SU-DHL-6 (cell line): Measurements from ENCODE around the gene PDE2A.

Experiments used
- H2AFZ ChIP-seq: fragments of 200-600 bp; sonication (generic); 2 replicates; pipeline ENCODE4 v1.6.1; 2014; ENCODE audit warnings: low read depth, mild to moderate bottlenecking, moderate library complexity, mixed read lengths, antibody characterized with exemption, low read length; ENCODE audit not compliant: severe bottlenecking
- H3F3A ChIP-seq: fragments of 200-600 bp; shearing (Covaris generic); 2 replicates; pipeline ENCODE4 v1.6.0; 2016; ENCODE audit warnings: antibody characterized with exemption, mild to moderate bottlenecking; ENCODE audit not compliant: insufficient read depth
- H3K27ac ChIP-seq: fragments of 200-600 bp; sonication (generic); 2 replicates; pipeline ENCODE4 v1.5.1; 2016; ENCODE audit warnings: low read depth, mild to moderate bottlenecking, low read length, moderate library complexity, mixed read lengths
- H3K27me3 ChIP-seq: fragments of 200-600 bp; sonication (generic), shearing (Covaris generic); 2 replicates; pipeline ENCODE4 v1.6.0; 2014; ENCODE audit warnings: mild to moderate bottlenecking, low read length
- H3K36me3 ChIP-seq: fragments of 200-600 bp; sonication (generic); 2 replicates; pipeline ENCODE4 v1.6.1; 2014; ENCODE audit warnings: mild to moderate bottlenecking, low read length, mixed read lengths
- H3K4me2 ChIP-seq: fragments of 300-600, 200-600 bp; shearing (Covaris generic), sonication (generic); 2 replicates; pipeline ENCODE4 v1.6.0; 2014; ENCODE audit warnings: low read length, low read depth, mild to moderate bottlenecking; ENCODE audit not compliant: poor library complexity, severe bottlenecking
- H3K4me3 ChIP-seq: fragments of 200-600 bp; sonication (generic); 2 replicates; pipeline ENCODE4 v1.5.1; 2014; ENCODE audit warnings: antibody characterized with exemption, low read length, mild to moderate bottlenecking, mixed read lengths; ENCODE audit not compliant: insufficient read depth, poor library complexity, severe bottlenecking
- H3K79me2 ChIP-seq: fragments of 200-600 bp; sonication (generic); 2 replicates; pipeline ENCODE4 v1.6.1; 2014; ENCODE audit warnings: mild to moderate bottlenecking, low read length, moderate library complexity; ENCODE audit not compliant: insufficient read depth
- H3K9ac ChIP-seq: fragments of 200-600 bp; sonication (generic); 2 replicates; pipeline ENCODE4 v1.7.0; 2014; ENCODE audit warnings: mild to moderate bottlenecking, low read length
- H3K9me2 ChIP-seq: fragments of 200-600 bp; sonication (generic); replicated peaks from 2 replicates; pipeline ENCODE4 v1.6.1; 2014; ENCODE audit warnings: low read length; ENCODE audit not compliant: insufficient read depth
- H3K9me3 ChIP-seq: fragments of 200-600 bp; sonication (generic); 2 replicates; pipeline ENCODE4 v1.6.1; 2014; ENCODE audit warnings: low read length, mixed read lengths; ENCODE audit not compliant: insufficient read depth
- H4K20me1 ChIP-seq: fragments of 200-600 bp; sonication (generic); 2 replicates; pipeline ENCODE4 v1.6.1; 2014; ENCODE audit warnings: low read depth, mild to moderate bottlenecking, antibody characterized with exemption, low read length, moderate library complexity, mixed read lengths
- EZH2phosphoT487 ChIP-seq: fragments of 200-600 bp; sonication (generic), shearing (Covaris generic); conservative IDR thresholded peaks from 2 replicates; pipeline ENCODE4 v1.6.1; 2018; ENCODE audit warnings: mild to moderate bottlenecking, antibody characterized with exemption, low read length, moderate library complexity, mixed read lengths
- TF ChIP-seq, protein P1 (sequence below): fragments of 200-600 bp; sonication (generic); IDR thresholded peaks from one replicate; pipeline ENCODE4 v1.5.1; 2017; ENCODE audit warnings: antibody characterized with exemption, mild to moderate bottlenecking, low read length, moderate library complexity; ENCODE audit not compliant: insufficient read depth, poor library complexity, severe bottlenecking

Gene PDE2A

DNA sequence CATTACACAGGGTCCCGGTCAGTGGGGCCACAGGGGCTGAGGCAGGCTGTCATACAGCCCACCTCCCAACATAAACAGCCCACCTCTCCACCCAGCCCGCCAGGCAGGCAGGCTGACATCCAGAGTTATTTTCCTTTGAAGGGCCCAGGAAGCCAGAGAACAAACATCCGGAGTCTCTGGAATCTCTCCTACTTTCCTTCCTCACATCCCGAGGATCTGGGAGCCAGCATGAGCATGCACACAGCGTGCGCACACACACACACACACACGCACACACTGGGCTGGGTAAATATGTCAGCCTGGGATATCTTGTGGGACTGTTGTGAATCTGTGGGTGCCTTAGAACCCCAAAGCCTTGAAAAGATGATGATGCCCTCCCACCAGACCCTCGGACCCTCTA, 55.4 kb downstream of the PDE2A start:
- Histone ChIP-seq H3K4me3 (no peak overlapping the region), H4K20me1 (no peaks in the 10 kb centered on the region), H3K79me2 (no peaks in the 10 kb centered on the region), H3K27ac (no peak overlapping the region), H3F3A (no peaks in the 10 kb centered on the region), H3K4me2 (no peak overlapping the region), H3K9ac (no peak overlapping the region), H3K9me3 (no peaks in the 10 kb centered on the region), H3K27me3 (no peaks in the 10 kb centered on the region), H3K9me2 (no peaks in the 10 kb centered on the region), H3K36me3 (no peaks in the 10 kb centered on the region), H2AFZ (no peak overlapping the region)
- TF ChIP-seq EZH2phosphoT487, result no peak
- TF ChIP-seq, protein P1, sequence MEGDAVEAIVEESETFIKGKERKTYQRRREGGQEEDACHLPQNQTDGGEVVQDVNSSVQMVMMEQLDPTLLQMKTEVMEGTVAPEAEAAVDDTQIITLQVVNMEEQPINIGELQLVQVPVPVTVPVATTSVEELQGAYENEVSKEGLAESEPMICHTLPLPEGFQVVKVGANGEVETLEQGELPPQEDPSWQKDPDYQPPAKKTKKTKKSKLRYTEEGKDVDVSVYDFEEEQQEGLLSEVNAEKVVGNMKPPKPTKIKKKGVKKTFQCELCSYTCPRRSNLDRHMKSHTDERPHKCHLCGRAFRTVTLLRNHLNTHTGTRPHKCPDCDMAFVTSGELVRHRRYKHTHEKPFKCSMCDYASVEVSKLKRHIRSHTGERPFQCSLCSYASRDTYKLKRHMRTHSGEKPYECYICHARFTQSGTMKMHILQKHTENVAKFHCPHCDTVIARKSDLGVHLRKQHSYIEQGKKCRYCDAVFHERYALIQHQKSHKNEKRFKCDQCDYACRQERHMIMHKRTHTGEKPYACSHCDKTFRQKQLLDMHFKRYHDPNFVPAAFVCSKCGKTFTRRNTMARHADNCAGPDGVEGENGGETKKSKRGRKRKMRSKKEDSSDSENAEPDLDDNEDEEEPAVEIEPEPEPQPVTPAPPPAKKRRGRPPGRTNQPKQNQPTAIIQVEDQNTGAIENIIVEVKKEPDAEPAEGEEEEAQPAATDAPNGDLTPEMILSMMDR, result no peak

DNA sequence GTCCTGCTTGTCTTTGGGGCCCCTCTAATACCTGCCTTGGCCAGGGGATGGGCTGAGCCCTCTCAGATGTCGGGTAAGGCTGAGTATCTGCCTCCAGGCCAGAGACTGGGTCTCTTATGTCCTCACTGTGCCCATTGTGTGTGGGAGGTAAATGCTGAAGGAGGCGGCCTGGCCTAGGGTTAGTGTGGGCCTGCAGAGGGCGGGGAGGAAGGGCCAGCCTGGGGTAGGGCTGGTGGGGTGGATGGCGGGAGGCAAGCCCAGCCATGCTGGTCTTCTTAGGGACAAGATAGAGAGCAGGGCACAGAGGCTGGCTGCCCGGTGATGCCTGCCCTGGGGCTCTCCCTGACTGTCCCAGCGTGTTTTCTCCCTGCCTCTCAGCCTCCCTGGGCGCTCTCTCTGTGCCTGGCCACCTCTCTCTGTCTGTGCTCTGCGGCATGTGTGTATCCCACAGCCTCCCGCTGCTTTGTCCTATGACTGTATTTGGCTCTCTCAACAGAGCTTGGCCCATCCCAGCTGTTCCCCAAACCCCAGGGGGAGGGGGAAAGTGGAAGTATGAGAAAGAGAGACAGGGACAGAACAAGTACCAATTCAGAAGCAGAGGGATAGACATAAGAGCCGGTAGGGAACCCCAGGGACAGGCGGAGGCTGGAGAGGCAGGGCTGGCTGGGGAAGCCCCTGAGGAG, 57.0 kb downstream of the PDE2A start:
- TF ChIP-seq, protein P1, result no peak
- TF ChIP-seq EZH2phosphoT487, result no peak
- Histone ChIP-seq H3K4me2 (no peak overlapping the region), H3K9ac (no peak overlapping the region), H4K20me1 (no peaks in the 10 kb centered on the region), H3F3A (no peaks in the 10 kb centered on the region), H3K9me3 (no peaks in the 10 kb centered on the region), H3K4me3 (no peak overlapping the region), H3K9me2 (no peaks in the 10 kb centered on the region), H3K79me2 (no peaks in the 10 kb centered on the region), H3K36me3 (no peaks in the 10 kb centered on the region), H3K27me3 (no peaks in the 10 kb centered on the region), H3K27ac (no peak overlapping the region), H2AFZ (no peak overlapping the region)

DNA sequence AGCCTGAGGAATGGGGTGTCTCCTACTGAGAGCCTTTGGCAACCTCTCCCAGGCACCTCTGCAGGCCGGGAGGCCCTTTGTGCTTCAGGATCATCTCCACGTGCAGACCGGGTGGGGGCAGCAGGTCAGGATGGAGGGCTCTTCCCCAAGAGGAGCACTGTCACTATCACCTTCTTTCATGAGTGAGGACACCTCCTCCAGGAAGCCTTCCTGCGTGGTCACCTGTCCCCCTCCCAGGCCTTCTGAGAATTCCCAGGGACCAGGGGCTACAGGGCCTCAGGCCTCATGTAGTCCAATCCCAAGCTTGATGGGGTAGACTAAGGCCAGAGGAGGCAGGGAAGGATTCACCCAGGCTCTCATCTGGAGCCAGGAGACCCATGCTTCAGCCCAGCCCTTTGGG, 57.6 kb downstream of the PDE2A start:
- Histone ChIP-seq H3K79me2 (no peaks in the 10 kb centered on the region), H3K9me3 (no peaks in the 10 kb centered on the region), H3K4me3 (no peak overlapping the region), H2AFZ (no peak overlapping the region), H3K36me3 (no peaks in the 10 kb centered on the region), H3K4me2 (no peak overlapping the region), H3K9ac (no peak overlapping the region), H3F3A (no peaks in the 10 kb centered on the region), H3K27ac (no peak overlapping the region), H3K9me2 (no peaks in the 10 kb centered on the region), H3K27me3 (no peaks in the 10 kb centered on the region), H4K20me1 (no peaks in the 10 kb centered on the region)
- TF ChIP-seq EZH2phosphoT487, result no peak
- TF ChIP-seq, protein P1, result no peak
